Activated T-cell treated with anti-CD3 and anti-CD28 coated beads, Interleukin-2, amount 50 U/mL, for 48 hours (primary cell): ENCODE measurements around the gene SAPCD2.
"Not testable (repeated sequence)": the region's sequence is repeated elsewhere in the genome, so short reads cannot be mapped to it uniquely, and the experiment has no call there.

Experiments used
- DNase-seq, 2 experiments: peaks; one replicate each; pipeline ENCODE4 v3.0.0-alpha.2; 2020

The SAPCD2 gene

DNA sequence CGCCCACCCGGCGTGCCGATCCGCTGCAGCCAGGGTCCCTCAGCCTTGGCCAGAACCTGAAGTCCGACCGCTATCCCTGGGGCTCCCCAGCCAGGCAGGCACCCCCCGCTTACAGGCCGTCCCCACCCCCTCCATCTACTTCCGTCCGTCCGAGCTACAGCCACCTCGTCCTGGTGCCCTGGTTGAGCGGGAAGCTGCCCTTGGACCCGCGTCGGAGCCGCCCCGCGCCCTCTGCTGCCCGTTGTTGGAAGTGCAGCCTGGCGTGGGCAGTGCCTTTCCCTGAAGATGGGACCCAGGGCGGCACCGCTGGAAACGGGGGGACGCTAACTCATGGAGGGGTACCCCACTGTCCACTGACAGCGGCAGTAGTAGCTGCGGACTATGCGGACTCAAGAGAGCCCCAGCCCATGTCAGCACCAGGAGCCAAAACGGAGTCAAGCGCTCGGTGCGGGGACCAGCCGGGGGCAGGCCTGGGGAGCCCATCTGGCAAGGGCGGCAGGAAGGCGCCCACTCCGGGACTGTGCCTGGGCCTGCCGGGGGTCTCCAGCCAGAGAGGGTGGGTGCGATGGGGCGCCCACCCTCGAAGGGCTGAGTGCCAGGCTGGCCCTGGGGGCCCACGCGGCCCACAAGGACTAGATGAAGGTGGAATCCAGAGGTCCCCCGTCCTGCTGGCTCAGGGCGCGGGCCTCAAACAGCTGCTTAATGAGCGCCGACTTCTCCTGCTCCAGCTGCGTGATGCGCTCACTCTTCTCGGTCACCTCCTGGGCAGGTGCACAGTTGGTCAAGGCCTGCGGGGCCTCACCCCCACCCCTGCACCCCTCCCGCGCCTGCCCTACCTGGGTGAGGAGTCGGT is 6.1 kb downstream of the SAPCD2 start:
- DNase-seq = peak; percentile 81 to 83

DNA sequence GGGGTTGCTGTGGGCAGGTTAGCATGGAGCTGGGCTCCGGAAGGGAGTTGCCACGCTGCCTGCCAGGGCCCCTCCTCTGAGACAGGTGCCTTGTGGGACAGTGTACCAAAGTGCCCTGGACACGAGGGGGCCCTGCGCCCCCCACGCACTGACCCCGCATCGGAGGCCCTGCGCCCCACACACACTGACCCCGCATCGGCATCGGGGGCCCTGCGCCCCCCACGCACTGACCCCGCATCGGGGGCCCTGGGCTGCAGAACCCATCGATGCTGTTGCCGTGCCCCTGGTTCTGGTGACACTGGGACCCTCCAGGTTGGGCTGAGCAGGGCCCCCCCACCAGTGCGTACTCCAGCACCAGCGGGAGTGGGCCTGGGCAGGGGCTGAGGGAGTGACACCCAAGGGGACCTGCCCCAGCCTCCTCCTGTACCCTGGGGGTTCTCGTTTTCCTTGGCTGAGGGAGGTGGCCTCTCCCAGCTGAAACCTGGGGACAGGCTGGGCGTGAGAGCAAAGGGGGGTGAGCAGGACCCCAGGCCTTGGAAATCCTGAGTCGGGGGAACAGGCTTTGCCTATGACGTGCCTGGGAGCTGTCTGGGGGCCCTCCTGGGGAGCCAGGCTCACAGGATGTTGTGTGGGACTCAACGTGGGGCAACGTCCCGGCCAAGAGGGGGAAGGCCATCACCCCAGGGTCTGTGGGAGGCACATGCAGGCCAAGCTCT is 6.9 kb downstream of the SAPCD2 start:
- no peak for DNase-seq

DNA sequence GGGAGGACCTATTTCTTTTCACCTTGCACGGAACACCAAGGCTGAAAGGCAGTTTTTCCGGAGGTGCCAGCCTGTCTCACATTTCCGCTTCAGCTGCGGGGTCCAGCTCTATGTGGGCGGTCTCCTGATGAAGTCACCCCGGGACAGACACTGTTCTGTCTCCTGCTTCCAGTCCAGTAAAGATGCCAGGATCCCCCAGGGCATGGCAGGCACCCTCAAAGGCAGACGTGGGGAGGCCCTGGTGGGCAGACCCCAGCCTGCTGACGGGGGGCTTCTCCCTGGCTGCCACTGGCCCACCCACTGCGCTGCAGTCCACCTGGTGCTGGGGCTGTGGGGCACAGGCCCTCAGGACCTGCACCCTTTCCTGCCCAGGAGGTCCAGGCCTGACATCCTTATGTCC is 7.6 kb downstream of the SAPCD2 start:
- not testable (repeated sequence) for DNase-seq

DNA sequence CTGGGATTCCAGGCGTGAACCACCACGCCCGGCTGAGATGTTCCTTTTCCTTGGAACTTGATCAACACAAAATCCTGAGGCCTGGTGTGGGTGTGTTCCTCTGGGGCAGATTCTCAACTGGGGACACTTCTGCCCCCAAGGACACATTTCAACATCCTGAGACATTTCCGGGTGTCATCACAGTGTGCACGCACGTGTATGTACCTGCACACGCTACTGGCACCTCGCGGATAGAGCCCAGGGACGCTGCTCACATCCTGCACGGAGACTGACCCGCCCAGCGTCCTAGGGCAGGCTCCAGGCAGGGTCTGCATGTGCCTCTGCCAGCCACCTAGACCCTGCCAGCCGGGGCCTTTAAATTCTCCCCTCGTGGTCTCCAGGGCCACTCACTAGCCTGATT is 8.0 kb downstream of the SAPCD2 start:
- no peak for DNase-seq

DNA sequence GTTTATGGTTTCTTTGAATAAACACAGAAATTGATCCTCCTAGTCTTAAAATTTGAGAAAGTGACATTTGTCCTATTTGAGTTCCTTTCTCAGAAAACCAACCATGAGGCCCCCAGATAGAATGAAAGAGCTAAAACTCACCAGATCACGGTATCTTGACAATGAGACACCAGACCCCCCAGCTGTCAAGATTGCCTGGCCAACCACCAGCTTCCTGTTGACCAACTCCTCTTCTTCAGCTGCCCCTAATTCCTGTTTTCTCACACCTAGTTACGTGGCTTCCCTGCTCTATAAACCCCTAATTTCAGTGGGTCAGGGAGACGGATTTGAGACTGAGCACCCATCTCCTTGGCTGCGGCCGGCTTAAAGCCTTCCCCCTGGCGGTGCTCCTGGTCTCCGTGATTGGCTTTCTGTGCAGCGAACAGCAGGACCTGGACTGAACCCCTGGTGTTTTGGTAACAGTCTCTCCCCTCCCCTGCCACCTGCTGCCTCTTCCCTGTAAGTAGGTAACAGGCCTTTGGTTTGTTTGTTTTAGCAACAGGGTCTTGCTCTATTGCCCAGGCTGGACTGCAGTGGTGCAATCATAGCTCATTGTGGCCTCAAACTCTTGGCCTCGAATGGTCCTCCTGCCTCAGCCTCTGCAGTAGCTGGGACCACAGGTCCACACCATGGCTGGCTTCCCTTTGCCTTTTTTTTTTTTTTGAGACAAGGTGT is 11.7 kb downstream of the SAPCD2 start:
- no peak for DNase-seq

DNA sequence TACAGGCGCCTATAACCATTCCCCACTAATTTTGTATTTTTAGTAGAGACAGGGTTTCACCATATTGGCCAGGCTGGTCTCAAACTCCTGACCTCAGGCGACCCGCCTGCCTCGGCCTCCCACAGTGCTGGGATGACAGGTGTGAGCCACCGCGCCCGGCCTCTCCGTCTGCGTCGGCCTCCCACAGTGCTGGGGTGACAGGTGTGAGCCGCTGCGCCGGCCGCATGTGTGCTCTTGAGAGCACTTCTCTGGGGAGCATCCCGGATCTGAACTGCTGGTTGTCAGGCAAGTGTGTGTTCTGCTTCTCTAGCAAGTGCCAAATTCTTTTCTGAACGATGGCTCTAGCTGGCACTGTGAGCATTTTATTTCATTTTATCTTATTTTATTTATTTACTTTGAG is 12.8 kb downstream of the SAPCD2 start:
- no peak for DNase-seq

DNA sequence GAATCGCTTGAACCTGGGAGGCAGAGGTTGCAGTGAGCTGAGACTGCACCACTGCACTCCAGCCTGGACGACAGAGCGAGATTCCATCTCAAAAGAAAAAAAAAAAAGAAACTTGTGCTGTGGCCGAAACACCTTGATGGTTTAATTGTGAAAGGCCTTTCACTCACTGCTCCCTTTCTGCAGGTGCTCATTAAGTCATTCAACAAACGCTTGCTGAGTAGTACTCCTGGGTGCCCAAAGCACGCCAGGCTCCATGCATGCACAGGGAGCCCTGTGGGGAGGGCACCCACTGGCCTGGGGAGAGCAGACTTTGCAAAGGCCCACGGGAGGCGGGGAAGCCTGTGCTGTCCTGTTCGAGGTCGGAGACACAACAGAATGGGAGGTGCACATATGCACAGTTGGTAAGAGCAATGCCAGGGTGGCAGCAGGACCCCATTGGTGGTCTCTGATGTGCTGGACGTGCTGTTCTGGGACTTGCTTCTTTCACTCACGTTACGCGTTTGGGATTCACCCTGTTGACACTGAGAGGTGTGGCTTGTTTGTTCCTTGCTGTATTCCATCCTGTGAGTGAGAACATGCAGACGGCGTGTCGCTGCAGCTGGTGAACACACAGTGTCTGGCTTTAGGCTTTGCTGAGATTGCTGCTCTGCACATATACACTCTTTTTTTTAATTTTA is 13.5 kb downstream of the SAPCD2 start:
- no peak for DNase-seq

DNA sequence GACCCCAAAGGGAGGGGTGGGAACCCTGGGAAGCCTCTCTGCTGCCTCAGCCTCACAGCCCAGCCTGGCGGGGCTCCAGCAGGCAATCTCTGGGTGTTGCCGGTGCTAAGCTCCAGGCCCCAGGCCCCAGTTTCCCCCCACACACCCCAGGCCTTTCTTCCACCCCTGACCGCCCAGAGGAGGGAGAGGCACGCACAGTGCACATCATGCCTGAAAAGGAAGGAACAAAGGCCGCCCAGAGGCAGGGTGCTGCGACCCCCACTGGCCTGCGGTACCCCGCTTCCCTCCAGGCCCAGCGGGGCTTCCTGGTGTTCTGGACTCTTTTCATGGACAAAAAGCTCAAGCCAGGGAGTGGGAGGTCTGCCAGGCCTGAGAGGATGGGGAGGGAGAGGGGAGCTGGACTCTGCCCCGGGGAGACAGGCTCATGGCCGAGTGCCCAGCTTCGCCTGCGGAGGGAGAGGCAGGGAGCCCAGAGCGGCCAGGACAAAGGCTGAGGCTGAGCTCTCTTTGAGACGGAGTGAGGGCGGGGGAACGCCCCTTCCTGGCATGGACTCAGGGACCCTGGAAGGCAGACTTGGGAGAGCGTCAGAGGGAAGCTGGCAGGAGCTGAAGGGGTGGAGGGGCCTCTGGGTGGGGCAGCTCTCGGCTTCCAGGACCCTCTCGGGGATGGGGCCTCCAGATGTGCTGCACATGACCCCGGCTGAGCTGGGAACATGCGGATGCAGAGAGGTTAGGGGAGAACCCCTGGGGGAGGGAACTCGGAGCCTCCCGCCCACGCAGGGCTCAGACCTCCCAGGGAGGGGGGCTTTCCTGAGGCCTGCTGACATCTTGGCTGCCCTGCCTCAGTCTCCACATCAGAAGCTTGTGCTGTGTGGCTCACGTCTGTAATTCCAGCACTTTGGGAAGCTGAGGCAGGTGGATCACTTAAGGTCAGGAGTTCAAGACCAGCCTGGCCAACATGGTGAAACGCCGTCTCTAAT is 14.7 kb downstream of the SAPCD2 start:
- DNase-seq = no peak

DNA sequence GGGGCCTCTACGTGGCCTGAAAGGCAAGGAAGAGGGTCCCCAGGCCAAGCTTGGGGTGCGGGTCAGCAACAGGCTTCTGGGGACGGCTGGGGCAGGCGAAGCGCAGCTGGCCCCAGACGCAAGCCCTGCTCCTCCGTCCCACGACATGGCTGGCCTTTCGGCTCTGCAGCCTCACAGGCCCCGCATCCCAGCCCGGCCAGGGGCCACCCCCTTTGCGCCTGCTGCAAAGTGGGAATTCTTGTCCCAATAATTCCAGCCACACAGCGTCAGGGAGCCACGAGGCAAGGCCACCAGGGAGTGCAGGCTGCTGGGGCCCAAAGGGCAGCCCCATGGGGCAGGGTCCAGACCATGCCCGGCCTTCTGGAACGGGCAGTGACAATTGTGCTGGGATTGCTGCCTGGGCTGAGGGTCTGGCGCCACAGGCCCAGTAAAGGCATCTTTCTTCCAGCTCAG is 15.4 kb downstream of the SAPCD2 start:
- no peak for DNase-seq

DNA sequence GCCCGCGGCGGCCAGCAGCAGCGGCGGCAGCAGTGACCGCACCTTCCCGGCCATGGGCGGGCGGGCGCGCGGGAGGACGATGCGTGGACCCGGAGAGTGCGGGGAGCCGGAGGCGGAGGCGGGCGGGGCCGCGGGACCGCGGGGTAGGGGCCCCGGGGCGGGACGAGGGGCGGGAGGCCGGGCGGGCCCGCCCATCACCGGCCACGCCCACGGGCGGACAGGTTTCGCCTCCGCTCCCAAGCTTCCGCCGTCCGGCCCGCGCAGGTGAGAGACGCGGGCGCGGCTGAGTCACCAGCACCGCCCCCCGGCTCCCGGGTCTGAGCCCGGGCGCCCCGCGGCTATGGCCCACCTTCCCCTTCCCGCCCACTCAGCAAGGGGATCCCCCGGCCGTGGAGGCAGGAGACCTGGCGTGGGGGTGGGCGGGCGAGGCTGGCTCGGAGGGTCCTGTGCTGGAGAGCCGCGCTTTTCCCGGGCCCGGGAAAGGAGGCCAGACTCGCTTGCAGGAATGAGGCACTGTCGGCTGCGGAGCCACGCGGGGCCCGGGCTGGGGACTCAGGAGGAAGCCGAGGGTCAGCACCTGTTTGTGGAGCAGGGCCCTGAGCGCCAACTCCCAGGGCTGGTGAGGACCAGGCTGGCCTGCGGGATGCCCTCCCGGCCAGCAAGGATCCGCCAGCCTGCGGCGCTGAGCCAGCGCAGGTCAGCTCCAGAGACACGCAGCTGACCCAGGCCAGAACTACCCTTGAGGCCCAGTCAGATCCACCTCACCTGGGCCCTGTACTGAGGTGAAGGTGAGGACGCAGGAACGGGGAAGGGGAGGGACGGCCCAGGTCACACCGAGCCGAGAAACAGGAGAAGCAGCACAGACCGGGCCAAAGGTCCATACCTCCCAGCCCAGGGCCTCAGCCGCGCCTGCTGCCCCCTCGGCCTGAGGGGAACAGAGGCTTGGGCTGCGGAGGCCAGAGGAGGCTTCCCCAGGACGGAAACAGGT is 16.1 kb downstream of the SAPCD2 start, which contains the start of gene ENTPD2:
TSS of gene ENTPD2 (minus strand) at position 118 of the 988 bp plus-strand sequence. CDS start at position 54, 64 bp downstream.
- peak in 1 of 2 experiments; percentile 60 for DNase-seq

DNA sequence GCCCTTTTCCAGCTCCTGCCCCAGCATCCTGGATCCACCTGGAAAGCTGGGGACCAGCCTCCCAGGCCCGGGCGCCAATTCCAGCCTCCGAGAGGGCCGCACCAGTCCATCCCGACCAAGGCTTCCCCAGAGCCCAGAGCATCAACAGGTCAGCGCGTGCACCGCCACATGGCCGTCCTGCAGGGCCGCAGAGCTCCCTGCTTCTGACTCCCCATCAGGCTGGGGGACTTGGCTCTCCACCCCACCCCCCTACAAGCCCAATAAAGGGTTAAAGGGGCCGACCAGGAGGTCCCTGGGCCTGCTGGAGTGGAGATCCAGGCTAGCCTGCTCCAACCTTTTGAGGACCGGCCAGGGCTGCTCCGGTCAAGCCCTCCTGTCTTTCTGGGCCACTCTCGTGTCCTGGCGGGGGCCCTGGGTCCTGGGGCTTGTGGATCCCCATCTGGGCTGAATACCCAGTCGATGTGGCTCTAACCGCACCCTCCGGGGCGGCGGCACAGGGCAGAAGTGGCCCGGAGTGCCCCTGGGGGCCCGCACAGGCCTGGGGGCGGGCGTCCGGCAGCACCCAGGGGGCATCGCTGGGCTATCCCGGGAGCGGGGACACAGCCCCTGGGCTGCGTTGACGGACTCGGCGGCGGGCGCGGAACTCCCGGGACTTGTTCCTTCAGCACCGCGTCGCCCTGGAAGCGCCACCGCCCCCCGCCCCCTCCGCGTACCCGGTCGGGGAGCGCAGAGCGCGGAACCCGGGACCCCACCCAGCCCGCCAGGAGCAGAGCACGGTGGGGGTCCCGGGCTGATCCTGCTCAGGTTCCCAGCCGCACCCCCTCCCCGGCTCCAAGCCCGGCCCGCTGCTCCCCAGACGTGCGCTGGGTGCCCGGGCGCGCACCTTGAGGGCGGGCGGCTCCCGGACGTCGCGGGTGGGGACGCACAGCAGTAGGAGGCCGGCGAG is 17.1 kb downstream of the SAPCD2 start:
- DNase-seq = peak in 1 of 2 experiments; percentile 39

DNA sequence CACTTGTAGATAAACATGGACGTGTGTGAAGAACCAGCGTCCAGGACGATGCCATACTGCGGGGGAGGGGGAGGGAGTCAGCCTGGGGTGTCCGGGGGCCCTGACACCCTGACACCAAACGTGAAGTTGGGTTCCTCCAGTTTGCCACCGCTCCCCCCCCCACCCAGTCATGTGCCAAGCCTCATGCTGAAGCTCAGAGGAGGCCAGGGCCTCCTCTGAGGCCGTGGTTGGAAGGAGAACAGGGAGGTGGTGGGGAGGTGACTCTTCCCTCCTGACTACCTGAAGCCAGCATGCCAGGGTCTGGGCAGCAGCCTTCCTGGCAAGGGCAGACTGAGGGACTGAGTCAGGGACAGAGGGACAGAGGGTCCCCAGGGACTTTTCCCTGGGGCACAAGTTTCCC is 18.1 kb downstream of the SAPCD2 start:
- DNase-seq = no peak

DNA sequence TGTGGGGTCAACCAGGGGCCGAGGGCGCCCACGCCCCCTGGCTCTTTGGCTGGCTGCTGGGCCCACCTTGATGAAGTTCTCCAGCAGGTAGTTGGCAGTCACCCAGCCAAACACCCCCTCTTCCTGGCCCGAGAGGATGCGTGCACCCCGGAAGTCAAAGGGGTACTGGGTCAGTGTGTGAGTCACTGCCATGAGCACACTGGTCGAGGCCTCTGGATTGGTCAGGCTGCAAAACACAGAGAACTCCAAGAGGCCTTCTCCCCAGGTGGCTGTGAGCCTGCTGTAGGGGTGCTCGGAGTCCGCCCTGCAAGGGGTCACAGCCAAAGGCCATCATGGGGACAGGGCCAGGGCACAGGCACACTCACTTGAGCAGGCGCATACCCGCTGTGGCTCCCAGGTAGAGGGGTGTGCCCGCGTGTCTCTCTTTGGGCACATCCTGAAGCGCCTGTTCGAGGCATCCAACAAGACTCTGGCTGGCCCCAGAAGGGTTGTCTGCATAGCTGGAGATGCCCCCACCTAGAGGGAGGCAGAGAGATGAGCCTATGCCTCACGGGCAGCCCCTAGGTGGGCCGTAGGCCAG is 19.1 kb downstream of the SAPCD2 start:
- no peak for DNase-seq

DNA sequence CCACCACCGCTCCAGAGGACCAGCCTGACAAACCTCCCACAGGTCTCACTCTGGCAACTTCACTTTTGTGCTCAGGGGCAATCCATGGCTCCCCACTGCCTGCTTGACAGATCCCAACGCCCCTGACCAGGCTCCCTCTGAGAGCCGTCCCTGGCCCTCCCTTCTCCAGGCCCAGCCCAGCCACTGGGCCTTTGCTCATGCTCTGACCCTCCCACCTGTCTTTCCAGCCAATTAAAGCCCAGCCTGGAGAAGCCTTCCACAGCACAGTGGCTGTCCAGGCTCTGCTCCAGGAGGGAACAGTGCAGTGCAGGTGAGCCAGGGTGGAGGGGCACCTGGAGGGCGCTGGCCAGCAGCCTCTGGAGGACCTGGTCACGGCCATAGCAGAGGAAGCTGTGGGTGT is 19.8 kb downstream of the SAPCD2 start:
- DNase-seq = no peak

DNA sequence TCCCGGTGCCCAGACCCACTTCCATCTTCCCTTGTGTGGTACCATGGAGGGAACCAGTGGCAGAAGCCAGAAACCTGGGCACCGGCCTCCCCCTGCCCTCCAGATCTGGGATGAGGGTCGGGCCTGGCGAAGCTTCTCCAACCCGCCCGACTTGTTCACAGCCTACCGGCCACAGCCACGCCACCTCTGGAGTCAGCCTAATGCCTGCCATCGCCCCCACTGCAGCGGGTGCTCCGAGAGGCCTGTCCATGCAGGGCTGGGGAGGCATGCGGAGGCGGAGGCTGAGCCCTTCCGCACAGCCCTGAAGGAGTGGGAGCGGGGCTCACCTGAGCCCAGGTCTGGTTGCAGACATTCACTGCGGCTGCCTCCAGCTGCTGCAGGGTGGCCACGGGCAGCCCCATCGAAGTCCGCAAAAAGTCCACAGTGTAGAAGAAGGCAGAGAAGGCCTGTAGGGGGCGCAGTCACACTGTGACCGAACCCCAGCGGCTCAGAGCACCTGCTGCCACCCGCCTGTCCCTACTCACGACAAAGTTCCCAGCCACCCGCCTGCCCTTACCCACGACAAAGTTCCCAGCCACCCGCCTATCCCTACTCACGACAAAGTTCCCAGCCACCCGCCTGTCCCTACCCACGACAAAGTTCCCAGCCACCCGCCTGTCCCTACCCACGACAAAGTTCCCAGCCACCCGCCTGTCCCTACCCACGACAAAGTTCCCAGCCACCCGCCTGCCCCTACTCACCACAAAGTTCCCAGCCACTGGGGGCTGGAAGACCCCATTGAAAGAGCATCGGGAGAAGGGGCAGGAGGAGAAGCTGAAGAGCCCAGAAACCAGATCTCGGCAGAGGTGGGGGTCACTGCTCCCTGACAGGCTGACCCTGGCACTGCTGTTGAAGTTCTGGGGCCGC is 20.6 kb downstream of the SAPCD2 start:
- DNase-seq = peak; percentile 79 to 83

DNA sequence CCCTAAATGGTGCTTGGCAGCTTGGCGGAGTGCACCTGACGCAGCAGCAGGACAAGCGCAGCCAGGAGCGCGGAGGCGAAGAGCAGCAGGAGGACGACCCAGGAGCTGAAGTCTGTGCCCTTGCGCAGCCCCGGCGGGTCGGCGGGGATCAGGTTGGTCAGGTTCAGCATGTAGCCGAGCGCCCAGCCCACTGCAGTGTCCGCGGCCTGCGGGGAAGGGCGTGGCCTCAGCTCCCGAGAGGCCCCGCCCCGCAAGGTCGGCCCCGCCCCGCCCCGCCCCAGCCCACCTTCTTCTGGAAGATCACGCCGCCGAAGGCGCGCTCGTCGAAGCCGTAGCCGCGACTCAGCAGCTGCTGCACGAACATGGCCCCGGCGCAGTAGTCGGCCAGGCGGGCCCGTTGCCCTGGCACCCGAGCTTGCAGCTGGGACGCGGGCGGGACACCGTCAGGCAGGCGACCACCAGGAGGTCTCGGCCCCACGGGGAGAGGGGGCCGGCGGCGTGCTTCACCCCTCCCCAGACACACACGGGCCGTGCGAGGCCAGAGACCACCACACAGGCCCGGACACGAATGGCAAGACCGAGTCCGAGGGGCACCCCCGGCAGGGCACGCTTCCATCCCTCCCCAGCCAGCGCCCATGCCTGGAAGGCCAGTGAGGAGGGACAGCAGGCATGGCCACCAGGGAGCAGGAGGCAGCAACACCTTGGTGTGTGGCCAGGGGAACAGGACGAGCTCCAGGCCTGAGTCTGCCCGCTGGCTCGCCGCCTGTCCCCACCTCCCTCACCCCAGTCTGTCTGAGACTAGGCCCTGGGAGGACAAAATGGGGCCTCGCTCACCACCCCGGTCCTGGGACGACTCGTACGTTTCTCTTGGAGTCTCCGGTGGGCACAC is 21.5 kb downstream of the SAPCD2 start:
- DNase-seq = peak in 1 of 2 experiments; percentile 38
